GM19328 (cell line): Measurements from ENCODE around the gene TTC21A.

Source experiments
- ATAC-seq: cut with Tn5 transposase; IDR thresholded peaks from one replicate; pipeline ENCODE4 v1.9.1; 2021; ENCODE audit warnings: mild to moderate bottlenecking, moderate library complexity; ENCODE audit not compliant: unreplicated experiment

Gene TTC21A

GRCh38 chr3:39135170-39135805 is 27.8 kb downstream of the TTC21A start:
- no peak for ATAC-seq

DNA sequence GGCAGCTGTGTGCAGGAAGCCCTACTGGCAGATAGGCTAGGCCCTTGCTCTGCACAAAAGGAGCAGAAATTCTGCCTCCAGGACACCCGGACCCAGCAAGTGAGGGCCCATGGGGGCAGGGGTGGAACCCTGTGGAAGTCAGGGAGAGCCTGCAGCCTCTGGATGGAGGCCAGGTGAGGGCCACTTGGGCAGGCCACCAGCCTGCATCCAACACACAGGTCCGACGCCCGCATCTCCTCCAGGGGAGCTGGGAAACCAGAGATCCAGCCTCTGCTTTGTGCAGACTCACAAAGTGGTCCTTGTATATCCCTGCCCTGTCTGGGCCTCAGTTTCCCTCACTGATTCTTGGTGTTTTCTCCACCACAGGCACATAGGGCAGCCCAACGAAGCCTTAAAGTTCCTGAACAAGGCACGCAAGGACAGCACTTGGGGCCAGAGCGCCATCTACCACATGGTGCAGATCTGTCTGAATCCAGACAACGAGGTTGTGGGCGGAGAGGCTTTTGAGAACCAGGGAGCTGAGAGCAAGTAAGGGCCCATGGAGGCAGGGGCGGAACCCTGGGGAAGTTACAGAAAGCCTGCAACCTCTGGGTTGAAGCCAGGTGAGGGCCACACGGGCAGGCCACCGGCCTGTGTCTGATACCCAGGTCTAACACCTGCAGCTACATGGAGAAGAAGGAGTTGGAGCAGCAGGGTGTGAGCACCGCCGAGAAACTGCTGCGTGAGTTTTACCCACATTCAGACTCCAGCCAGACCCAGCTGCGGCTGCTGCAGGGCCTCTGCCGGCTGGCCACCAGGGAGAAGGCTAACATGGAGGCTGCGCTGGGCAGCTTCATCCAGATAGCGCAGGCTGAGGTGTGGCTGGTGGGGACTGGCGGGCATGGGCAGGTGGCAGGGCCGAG is 29.3 kb downstream of the TTC21A start:
- no peak for ATAC-seq

- no peak for ATAC-seq
Measured at GRCh38 chr3:39137435-39137936, 30.0 kb downstream of the TTC21A start.

GRCh38 chr3:39137991-39138803 is 30.7 kb downstream of the TTC21A start:
- no peak for ATAC-seq

DNA sequence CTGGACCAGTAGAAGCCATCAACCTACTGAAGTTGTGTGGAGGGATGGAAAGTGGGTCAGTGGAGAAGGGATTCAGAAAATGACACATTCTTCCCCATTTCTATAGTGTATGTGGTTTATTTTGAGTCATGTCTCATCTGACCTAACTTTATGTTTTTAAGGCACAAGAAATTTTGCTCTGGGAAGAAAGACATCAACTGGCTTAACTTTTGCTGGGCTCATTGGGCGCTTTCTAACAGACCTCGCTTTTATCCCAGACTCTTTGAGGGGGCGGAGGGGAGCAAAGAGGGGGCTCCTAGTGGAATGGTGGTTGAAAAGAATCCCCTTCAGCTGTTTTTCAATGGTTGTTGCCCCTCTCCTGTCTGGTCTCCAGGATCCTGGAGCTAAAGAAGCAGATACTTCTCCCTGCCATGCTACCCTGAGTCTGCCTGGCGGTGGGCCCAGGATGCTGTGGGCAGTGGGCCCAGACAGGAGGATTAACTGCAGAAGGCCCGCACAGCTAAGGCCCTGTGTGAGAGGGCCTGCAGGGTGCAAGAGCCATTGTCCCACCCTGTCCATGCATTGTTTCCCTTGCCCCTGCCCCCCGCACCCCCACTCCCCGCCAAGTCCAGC is 31.4 kb downstream of the TTC21A start:
- no peak for ATAC-seq

DNA sequence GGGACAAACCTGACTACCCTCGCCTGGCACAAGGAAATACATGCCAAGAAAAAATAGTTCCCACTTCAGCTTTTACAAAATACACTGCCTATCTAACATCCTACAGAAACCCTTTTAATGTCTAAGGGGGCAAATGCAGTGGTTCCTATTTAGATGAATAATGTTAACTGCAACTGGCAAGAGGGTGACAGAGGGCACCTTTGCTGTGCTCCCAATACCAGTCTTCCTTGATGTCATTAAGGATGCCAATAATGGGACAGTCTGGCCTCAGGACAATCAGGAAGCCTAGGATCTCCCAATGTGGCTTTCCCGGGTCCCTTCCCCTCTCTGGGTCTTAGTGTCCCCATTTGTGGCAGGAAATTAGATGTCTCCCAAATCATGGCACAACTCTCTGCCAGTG is 32.0 kb downstream of the TTC21A start:
- ATAC-seq: no peak

GRCh38 chr3:39140341-39140971 is 33.0 kb downstream of the TTC21A start:
- ATAC-seq: no peak

GRCh38 chr3:39141171-39141995 is 33.9 kb downstream of the TTC21A start:
- no peak for ATAC-seq

DNA sequence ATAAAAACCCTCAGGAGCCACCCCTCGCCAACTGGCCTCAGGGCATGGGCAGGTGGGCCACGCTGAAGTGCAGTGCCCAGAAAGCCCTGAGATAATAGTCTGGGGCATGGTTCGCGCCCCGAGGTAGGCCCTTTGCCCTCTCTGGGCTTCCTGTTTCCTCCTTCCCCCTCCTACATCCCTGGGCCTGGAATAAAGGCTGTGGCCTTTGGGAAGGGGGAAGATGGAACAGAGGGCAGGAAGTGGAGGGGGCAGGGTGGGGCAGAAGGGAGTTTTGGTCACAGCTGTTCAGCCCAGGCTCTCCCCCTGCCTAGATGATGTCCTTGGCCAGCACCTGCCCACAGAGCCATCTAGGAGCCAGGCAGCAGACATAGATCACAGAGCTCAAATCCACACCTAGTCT is 34.6 kb downstream of the TTC21A start:
- ATAC-seq: no peak

DNA sequence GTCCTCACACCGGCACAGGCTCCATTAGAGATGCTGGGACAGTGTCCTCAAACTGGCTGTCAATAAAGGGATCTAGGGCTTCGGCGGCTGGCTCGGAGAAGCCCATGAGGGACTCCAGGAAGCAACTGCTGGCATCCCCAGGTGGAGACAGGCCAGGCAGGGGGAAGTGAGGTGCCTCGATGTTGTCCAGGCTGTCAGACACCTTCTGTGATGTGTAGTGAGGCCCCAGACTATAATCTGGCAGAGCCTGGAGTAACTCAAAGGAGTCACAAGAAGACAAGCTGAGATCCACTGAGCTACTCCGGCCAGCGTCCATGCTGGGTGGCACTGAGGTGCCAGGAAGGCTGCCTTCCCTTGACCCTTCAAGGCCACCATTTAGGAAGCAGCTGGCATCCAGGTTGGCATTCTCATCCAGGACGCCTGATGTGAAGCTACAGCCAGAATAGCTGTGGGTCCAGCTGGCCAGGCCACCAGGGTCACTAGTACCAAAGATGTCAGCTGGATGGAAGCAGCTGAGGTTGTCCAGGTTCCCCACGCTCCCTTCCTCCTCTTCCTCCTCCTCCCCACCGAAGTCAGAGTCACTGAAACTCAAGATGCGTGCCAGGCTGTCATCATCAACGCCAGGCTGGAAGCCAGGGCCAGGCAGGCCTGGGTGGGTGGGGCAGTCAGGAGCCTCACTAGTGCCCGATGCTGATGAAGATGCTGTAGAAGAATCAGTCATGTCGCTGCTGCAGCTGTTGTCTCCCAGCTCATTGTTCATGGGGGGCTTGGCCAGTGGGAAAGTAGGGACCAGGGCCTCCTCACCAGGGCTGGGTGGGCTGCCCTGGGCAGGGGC is 35.8 kb downstream of the TTC21A start:
- ATAC-seq: no peak

DNA sequence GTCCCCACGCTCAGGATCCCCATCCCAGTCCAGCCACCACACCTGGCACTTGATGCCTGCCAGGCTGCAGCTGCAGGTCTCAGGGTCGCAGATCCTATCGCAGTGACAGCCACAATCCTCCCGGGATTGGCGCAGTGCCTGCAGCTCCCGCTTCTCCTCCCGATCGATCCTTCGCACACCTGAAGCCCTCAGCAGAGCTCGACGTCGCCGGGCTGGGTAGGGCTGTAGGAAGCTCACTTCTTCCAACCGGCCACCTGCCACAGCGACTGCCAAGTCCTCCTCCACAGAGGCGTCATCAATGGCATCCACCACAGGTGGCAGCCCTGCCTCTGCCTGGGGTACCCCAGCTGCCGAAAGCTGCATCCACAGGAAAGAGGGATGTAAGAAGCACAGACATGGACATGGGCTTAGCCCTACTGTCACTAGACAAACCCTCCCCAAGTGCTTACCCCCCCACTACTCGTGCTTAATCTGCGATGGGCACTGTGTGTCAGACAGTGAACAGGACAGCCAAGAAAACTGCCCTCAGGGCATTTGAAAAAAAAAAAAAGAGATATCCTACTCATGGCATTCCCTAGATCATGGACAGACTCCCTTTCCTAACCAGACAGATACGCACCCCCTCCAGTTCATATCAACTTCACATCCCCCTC is 36.7 kb downstream of the TTC21A start:
- no peak for ATAC-seq

DNA sequence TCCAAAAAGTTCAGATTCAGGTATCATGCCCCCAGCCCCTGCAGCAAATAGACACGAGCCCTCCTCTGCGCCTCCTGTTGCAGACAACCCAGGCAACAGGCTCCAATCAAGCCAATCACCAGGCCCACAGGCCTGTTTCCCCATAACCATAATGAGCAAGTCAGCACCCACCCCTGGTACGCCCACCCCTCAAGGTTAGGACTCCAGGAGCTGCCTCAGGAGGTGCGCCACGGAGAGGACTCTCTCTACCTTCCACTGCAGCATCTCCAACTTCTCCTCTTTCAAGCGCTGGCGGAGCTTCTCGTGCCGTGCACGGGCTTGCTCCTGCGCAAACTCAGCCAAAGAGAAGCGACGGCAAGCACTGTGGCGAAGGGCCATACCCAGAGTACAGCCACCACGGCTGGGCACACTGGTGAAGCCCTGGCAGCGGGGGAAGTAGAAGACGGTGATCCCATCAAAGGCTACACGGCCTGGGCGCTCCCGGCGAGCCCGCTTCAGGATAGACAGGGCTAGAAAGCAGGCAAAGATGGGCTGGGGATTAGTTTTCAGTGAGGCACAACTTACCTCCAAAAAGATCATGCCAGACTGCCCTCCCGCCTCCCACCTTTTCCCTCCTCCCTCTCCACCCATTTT is 37.4 kb downstream of the TTC21A start:
- ATAC-seq: no peak

DNA sequence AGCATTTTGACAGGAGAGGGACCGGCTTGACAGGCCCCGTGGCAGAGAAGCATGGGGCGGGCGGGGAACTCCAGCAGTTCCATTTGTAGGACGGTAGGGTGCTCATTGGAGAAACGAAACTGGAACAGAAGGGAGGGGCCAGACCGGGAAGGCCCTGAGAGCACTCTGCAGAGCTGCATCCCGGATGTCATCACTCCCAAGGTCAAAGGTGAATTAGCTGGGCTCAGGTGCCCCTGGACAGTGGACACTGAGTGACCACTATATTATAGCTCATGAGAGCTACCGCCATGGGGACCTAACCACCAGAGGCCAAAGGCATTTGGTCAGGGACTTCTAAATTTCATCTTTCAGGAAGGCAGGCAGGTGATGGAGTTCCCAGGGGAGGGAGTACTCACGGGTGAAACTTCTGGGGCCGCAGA is 38.6 kb downstream of the TTC21A start:
- ATAC-seq: no peak

DNA sequence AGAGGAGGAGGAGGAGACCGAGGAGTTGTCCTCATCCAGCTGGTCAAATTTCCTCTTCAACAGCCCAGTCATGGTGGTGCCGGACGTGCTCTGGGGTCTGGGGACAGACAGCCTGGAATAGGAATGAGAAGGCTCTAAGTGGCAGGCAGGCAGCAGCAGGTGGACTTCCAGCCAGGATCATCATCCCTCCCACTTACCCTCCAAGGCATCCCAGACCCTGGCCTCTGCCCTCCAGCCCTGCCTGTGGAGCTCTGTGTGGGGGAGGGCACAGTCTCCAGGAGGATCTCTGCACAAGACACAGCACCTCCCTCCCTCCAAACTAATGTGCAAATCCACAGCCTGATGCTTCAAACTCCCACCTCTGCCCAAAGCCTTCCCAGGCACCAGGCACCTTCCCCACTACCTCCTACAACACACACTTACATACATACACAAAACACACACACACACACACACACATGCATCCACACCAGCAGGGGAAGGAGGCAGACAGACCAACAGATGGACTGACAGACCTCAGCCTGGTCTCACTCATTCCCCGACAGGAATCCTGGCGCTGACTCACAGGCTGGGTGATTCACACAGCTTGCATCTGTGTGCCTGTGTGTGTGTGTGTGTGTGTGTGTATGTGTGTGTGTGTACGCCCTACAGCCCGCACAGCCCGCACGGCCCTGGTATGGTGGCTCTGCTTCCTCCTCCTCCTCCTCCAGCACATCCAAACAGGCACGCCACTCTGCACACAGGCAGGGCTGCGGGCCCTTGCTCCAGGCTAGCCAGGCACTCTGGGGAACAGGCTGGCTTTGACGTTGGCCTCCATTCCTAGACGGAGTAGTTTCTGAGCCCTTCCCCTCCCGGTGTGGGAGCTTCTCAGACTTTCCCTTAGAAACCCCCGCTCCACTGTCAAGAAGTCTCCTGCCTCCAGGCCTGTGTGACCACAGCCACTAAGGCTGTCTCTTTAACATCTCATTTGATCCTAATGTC is 39.4 kb downstream of the TTC21A start:
- ATAC-seq: peak; percentile 4

GRCh38 chr3:39147711-39148434 is 40.4 kb downstream of the TTC21A start:
- ATAC-seq: peak; percentile 23
